GM18951 (cell line): Measurements from ENCODE around the gene MYRIP.

Experiments used
- POLR2A ChIP-seq: IDR thresholded peaks from 4 replicates; pipeline ENCODE4 v1.6.1; 2011; ENCODE audit warnings: mild to moderate bottlenecking; ENCODE audit not compliant: insufficient read length, insufficient read depth; ENCODE audit errors: extremely low read depth
- in situ Hi-C: fragments of 300-500 bp; cut with MboI; formaldehyde crosslinking; loops from one replicate; pipeline ENCODE4 v1.12.0; 2022; ENCODE audit warnings: low sequenced_read_pairs, mixed read lengths, inconsistent platforms; ENCODE audit not compliant: unreplicated experiment

The MYRIP gene

DNA sequence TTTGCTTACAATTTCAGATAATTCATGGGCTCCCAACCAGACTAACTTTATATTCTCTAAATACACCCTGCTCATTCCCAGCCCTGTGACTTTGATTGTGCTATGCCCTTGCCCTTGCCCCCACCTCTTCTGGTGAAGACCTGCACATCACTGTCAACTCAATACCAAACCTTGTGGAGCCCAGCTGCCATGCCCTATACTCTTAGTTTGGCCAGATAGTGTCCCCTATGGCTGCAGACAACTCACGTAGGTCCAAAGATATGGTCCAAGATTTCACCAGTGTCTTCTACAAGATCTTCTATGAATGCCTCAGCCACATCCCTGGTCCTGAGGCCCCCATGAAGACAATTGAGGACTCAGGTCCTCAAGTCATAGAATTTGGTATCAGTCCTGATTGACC, 381.8 kb downstream of the MYRIP start:
- in situ Hi-C loops = loop anchor here (5.0 kb wide), 1 partner anchor 126 kb away; no protein-coding TSS in a partner anchor
- no peak for TF ChIP-seq POLR2A

- TF ChIP-seq POLR2A = no peak
- in situ Hi-C loops = loop anchor here (5.0 kb wide), 1 partner anchor 125 kb away; no protein-coding TSS in a partner anchor
Observed at GRCh38 chr3:40191850-40192448, 382.5 kb downstream of the MYRIP start.

DNA sequence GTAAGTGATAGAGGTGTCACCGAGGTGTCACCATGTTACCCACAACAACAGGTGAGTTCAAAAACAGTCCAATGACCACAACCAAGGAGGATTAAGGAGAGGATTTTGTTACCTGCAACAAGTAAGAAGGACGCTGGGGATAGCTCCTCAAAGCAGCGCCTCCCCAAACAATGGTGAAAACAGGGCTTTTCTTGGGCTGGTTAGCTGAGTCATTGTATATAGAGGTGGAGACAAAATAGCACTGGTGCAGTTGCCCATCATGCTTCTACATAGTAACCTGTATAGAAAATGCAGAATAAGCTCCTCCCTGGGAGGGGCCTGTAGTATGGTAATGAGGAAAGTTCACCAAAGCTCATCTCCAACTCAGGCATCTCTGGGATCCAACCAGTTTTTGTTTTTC, 383.2 kb downstream of the MYRIP start:
- in situ Hi-C loops = loop anchor here (5.0 kb wide), 1 partner anchor 125 kb away; no protein-coding TSS in a partner anchor
- no peak for TF ChIP-seq POLR2A

- no peak for TF ChIP-seq POLR2A
- in situ Hi-C loops = no loop called here
Observed at GRCh38 chr3:40196966-40197365, 387.6 kb downstream of the MYRIP start.

DNA sequence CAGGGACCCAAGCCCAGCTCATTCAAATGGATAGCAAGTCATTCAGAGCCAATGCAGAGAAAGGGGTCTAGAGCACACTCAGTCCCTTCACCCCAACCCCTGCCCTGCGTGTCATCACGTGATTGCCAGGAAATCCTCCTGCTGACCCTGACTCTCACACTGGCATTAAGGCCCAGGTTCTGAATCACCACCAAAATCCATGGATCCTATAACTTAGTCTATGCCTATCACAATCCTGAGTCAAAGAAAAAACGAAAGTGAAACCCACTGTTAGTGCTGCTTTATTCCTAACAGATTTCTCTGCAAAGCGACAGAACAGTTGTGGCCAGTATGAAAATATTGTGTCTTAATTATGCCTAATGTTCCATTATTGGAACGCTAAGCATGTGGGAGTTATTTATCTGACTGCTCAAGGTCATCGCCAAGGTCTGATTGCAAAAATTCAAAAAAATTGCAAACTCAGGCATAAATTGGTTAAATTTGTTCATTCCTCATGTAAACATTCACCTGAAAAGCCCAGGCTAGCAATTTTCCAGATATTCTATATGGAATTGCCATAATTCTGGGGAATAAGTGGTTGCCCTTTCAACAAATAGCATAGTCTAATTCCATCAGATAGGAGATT, 391.4 kb downstream of the MYRIP start:
- TF ChIP-seq POLR2A = no peak
- in situ Hi-C loops = no loop called here

GRCh38 chr3:40201770-40202169, 392.4 kb downstream of the MYRIP start:
- in situ Hi-C loops = no loop called here
- TF ChIP-seq POLR2A = no peak

DNA sequence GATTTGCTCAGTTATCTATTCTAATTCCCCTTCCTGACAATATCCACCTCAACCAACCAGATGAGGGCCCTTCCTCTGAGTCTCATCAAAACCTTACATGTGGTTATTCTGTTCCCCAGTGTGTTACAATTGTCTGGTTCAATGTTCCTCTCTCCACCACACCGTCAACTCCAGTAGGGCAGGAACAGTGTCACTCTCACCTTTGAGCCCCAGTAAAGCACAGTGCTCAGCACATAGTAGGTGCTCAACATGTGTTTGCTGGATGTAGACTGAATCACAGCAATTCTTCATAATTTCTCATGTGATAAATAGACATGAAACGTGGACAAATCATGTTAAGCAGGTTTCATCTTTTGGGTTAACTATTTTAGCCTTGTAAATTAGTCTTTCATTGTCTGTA, 397.1 kb downstream of the MYRIP start:
- in situ Hi-C loops = no loop called here
- no peak for TF ChIP-seq POLR2A

DNA sequence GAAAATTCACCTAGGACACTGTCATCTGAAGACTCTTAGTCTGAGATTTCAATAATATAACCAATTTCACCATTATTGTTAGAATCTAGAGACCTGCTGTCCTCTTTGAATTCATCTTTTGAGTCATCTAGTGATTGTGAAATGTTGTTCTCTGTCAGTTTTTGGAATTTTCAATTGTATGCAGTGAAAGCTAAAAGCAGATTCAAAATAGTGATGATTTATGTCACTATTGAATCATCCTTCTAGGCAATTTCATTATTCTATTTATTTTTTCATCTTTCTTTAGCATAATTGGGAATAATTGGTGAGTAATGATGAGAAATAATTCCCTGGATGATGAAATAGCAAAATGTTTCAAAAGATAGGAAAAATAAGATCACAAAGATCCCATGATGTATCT, 398.4 kb downstream of the MYRIP start:
- in situ Hi-C loops = no loop called here
- TF ChIP-seq POLR2A = no peak

GRCh38 chr3:40208251-40208650, 398.8 kb downstream of the MYRIP start:
- no peak for TF ChIP-seq POLR2A
- in situ Hi-C loops = no loop called here

GRCh38 chr3:40211579-40211978, 402.2 kb downstream of the MYRIP start:
- in situ Hi-C loops = no loop called here
- TF ChIP-seq POLR2A = no peak

- in situ Hi-C loops = no loop called here
- no peak for TF ChIP-seq POLR2A
Observed at GRCh38 chr3:40213556-40213955, 404.1 kb downstream of the MYRIP start.

GRCh38 chr3:40215015-40215414, 405.6 kb downstream of the MYRIP start:
- in situ Hi-C loops = no loop called here
- no peak for TF ChIP-seq POLR2A

GRCh38 chr3:40216471-40216870, 407.1 kb downstream of the MYRIP start:
- in situ Hi-C loops = no loop called here
- no peak for TF ChIP-seq POLR2A

DNA sequence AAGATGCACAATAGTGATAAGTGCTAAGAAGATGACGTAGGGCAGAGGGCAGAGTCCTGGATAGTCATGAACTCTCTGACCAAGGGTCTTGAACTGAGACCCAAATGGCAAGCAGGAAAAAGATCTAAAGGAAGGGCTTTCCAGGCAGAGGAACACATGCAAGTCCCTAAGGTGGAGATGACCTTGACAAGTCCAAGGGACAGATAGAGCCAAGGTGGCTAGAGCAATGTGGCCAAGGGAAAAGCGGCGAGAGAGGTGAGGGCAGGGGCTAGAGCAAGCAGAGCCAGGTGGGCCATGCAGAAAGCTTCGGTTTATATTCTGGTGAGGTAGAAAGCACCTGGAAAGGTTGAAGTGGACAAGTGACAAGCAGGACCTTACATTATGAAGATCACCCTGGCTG, 414.4 kb downstream of the MYRIP start:
- in situ Hi-C loops = no loop called here
- TF ChIP-seq POLR2A = no peak

DNA sequence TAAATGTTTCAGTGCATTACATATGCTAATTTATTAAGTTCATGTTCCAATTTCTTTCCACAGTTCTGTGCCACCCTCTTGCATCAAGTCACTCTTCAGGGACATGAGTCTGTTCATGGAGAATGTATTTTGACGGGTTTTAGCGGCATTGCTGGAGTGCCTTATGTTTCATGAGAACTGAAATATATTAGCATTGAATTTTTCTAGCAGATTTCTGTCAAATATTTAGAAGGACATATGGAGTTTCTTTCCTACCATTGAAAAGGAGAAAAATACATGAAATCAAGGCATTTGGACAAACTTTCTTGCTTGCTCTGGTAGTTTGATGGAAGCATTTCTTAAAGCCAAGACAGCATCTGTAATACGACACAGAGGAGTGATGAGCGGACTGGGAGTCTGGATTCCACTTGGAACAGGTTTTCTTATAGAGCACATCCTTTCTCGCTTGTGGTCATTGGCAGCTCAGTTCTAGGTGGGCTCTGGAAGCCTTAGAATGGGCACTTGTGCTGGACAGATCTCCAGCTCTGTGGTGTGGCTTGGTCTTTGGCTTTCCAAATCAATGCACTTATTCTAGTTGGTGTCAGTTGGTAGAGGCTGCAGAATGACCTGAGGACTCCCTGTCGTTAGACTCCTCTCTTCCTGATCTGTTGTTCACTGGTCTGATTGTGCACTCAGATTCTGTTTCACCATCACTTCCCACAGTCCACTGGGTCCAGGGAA, 415.5 kb downstream of the MYRIP start:
- no peak for TF ChIP-seq POLR2A
- in situ Hi-C loops = no loop called here
